HS-27A (cell line): ENCODE data around the gene MINDY4.

ENCODE experiments used
- DNase-seq: peaks from one replicate; pipeline ENCODE4 v3.0.0-alpha.2; 2012; ENCODE audit warnings: low read depth, missing footprints

The MINDY4 gene

DNA sequence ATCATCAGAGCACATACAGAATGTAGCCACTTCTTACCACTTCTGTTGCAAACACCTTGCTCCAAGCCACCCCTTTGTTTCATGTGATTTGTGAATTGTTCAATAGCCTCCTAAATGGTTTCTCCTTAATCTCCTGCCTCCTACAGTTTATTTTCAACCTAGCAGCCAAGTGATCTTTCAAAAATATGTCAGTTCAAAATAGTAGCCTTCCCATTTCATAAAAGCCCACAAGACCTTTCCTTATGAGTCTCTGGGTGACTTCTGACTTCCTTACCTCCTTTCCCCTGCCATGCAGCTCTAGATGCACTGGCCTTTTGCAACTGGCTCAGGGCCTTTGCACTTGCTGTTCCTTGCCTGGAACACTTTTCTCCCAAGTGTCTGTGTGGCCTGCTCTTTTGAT is 4.8 kb downstream of the MINDY4 start:
- DNase-seq, result no peak

DNA sequence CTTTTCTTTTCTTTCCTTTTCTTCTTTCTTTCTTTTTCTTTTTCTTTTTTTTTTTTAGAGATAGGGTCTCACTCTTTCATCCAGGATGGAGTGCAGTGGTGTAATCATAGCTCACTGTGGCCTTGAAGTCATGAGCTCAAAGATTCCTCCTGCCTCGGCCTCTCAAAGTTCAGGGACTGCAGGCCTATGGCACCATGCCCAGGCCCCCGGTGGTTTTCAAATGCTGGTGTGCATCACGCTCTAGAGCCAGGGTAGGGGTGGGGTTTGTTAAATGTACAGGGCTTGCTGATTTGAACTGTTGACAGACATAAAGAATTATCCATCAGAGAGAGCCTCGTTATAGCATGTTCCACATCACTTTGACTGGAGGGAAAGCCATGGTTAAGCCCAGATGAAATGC is 5.8 kb downstream of the MINDY4 start:
- no peak for DNase-seq

DNA sequence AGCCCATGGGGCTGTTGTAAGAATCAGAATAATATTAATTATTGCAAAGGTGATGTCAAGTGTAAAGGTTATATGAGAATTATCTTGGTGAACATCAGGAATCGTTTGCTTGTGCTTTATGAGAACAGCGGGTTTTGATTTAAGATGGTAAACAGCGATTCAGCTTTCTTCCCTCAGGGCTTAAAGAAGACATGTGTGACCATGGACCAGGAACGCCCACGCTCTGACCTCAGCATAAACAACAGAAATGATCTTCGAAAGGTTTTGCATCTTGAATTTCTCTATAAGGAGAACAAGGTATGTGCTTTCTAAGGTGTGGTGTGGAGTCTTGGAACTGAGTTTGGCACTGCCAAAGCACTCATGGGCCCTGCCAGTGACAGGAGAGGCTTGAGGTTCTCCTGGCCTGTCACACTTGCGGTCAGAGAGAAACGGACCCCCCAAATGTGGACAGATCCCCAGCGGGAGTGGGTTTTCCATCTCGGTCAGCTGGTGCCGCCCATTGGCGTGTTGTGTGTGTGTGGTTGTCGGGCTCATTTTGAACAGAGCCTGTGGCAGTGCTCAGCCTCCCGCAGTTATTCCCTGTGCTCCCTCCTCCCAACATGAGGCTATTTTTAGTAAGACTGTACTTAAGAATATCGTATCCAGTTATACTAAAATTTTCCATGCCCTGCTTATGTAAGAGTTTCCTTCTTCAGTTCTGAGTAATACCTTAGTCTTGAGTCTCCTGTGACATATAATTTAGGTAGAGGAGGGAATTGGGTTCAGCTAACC is 7.2 kb downstream of the MINDY4 start:
- DNase-seq, result no peak

DNA sequence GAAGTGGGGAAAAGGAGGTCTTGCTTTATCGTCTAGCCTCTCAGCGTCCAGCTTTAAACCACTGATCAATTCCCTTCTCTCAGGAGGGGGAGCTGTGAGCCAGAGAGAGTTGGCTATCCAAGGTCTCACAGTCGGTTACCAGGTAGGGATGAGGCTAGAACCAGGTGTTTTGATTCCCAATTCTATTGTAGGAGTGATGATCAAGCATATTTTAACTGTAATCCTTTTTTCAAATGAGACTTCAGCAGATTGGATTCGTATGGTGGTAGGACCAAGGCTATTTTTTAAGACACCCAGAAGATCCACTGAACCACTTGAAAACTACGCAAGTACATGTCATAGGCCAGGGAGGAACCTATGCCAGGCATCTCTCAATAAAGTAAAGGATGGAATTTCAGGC is 8.4 kb downstream of the MINDY4 start:
- DNase-seq, result no peak

DNA sequence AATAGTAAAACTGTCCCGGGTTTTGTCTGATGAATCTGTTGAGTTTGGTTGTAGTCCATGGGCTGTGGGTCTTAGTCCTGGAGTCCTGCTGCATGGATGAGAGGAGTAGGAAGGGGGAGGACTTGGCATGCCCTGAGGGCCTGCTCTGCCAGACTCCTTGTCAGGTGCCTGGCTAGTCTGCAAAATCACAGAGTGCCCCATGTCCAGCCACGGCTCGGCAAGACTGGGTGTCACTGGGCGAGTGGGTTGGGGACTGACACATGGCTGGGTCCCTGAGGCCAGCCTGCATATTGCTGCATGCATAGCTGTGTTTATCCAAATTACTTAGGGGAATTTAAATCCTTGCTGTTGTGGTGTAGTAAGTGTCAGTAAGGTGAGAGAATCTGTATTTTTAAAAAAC is 9.7 kb downstream of the MINDY4 start:
- DNase-seq, result no peak

DNA sequence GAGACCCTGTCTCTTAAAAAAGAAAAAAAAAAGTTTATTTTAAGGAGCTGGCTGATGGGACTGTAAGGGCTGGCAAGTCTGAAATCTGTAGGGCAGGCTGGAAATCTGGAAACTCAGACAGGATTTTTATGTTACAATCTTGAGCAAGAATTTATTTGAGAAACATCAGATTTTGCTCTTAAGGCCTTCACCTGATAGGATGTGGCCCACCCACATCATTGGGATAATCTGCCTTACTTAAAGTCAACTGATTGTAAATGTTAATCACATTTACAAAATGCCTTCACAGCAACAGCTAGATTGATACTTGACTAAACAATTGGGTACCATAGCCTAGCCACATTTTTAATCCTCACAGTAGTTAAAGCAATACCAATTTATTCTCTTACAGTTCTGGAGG is 11.5 kb downstream of the MINDY4 start:
- DNase-seq, result no peak

DNA sequence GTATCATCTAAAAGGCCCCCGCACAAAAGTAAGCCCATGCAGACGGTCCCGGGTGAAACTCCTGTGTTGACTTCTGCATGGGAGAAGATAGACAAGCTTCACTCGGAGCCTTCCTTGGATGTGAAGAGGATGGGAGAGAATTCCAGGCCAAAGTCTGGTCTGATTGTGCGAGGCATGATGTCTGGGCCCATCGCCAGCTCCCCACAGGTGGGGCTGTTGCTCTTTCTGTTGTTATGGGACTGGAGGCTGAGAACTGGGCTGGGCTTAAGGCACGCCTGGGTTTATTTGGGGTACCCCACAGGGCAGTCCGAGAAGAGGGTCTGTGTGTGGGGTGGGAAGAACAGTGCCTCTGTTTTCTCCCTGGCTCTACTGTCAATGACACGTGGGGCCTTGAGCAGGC is 14.6 kb downstream of the MINDY4 start:
- no peak for DNase-seq

DNA sequence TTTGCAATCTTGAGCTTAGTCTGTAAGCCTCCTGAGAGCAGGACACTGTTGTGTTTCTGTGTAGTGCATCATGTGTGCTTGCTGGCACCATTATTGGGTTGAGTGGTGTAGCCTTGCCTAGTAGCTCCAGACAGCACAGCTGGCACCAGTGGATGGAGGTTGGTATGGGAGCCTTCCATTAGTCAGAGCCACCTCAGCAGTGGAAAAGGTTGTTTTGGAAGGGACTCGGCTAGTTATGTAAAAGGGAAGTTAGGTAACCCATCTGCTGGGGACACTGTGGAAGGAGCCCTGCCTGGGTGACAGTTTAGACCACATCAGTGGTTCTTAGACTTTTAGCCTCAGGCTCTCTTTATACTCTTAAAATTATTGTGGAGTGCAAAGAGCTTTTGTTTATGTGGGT is 16.3 kb downstream of the MINDY4 start:
- no peak for DNase-seq

DNA sequence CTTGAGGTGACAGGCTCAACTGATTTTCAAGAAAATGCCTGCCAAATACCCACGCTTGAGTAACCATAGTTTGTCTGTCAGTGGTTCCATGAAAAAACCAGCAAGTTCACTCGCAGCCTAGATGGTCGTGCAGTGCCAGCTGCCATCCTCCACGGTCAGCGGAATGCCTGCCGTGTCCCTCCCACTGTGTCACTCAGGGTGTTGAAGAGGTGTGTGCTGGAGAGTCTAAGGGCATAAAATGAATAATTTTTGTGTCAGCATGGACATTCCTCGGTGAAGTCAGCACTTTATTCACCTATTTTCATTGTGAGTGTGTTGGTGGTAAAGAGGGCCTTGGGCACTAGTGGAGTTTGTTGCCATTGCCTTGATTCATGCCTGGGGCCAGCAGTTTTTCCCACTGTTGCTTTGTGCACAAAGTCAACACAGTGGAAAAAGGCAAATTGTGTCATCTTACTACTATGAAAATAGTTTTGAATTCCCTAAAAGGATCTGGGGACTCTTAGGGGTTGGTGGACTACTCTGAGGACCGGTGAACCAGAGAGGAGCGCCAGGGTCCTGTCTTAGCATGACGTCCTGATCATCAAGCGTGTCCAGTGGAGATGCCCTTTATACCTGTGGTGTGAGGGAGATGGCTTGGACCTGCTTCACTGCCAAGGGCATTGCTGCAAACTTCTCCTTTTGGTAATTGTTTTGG is 17.6 kb downstream of the MINDY4 start:
- DNase-seq, result no peak

DNA sequence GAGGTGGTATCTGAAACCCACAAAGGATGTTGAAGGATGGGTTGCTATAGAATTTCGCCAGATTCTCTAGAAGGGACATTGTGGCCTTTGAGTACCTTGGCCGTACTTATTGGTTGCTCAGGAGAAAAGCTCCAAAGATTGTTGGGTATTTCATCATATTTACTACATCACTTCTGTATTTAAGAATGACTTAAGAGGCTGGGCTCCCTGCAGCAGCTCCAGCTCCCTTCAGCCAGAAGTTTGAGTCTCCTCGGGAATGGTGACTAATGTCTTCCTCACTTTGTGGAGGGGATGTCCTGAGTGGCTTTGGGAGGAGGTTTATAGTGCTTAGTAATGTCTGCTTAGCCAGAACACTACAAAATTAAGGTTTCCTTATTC is 18.1 kb downstream of the MINDY4 start:
- no peak for DNase-seq

DNA sequence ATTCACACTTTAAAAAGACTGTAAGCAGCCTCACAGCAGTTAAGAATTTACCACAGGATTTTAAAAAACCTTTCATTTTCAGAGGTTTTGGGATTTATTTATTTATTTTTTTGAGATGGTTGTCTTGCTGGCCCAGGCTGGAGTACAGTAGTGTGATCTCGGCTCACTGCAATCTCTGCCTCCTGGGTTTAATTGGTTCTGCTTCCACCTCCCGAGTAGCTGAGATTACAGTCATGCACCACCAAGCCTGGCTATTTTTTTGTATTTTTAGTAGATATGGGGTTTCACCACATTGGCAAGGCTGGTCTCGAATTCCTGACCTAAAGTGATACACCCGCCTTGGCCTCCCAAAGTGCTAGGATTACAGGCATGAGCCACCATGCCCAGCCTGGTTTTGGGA is 19.1 kb downstream of the MINDY4 start:
- DNase-seq, result no peak

DNA sequence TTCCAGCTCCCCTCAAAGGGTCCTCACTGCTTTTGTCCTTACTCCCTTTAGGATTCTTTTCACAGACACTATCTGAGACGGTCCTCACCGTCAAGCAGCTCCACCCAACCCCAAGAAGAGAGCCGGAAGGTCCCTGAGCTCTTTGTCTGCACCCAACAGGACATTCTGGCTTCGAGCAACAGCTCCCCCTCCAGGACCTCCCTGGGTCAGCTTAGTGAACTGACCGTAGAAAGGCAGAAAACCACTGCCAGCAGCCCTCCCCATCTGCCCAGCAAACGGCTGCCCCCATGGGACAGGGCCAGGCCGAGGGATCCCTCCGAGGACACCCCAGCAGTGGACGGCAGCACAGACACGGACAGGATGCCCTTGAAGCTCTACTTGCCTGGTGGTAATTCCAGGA is 19.9 kb downstream of the MINDY4 start:
- no peak for DNase-seq

DNA sequence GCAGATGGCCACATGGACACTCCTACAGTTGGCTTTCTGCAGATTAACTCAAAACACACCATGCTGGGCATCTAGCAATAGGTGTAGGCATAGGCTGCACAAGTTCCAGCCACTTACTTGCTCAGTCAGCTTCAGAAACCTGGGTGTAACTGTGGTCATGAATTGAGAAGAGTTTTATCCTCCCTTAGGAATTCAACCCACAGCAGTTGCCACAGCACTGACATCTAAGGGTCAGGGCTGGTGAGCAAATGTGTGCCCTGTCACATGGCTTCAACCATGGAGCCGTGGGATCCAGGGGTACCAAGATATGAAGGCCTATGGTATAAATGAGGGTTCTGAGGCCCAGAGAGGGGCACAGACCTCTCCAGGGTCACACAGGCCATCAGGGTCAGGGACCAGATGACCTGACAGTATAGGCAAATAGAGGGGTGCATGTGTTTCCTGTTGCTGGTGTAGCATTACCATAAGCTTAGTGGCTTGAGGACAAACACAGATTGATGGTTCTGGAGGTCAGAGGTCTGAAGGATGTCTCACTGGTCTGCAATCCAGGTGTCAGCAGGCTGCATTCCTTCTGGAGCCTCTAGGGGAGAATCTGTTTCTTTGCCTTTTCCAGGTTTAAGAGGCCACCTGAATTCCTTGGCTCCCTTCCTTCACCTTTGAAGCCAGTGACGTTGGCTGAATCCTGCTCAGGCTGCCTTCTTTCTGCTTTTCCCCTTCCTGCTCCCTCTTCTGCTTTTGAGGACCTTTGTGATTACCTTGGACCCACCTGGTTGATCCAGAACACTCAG is 24.1 kb downstream of the MINDY4 start:
- DNase-seq, result no peak

DNA sequence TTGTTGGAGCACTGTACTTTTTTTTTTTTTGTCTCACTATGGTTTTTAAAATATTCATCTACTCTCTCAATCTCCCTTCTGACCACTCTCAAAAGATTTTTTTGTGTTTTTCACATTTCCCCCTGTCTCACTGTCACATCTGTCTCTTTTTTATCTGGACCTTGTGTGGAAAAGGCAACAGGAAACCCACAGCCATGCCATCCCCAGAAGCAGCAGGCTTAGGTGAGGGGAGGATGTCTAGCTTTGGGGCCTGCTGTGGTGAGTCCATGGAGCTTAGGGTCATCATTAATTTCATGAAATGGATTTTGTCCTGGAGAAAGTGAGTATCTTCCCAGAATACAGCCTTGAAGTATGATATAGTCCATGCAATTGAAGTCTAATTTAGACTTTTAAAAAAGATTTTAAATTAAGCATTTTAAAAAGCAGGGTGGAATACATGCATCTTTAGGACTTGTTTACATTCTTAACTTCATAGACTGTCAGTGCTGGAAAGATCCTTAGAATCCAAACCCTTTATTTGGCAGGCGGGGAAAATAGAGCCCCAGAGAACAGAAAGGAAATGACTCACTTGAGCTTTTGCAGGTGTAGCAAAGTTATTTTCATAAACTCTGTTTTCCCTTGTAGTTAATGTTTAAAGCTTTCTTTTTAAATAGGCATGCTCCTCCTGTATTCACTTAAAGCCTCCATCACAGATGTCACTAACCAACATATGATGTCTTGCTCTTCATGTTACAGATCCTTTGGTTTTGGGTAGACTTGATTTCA is 25.1 kb downstream of the MINDY4 start:
- DNase-seq, result no peak

DNA sequence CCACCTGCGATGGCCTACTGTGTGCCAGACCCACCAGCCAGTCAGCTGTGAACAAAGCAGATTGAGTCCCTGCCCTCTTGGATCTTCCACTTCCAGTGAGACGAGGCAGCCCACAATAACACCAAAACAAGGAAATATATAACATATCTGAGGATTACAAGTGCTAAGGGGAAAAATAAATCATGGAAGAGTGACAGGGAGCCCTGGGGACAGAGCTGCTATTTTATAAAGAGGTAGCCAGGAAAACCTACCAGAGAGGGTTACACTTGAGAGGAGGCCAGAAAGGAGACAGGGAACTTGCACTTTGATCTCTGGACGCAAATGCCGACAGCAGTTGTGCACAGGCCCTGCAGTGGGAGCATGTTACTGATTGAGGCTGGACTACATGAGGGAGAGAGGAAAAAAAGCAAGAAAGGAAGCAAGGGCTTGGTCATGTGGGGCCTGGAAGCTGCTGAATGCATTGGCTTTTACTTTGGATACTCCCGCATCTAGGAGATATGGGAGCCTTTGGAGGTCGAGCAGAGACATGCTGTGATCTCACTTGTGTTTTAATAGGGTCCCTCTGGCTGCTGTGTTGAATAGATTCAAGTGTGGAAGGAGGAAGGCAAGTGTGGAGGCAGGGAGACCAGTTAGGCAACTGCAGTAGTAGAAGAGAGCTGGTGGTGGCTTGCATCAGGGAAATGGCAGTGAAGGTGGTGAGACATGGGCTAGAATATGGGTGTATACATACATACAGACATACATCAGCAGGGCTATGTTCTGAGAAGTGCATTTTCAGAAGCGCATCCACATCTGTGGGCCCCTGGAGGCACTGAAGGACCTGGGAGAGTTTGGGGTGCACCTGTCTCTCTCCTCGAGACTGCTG is 26.2 kb downstream of the MINDY4 start:
- no peak for DNase-seq

DNA sequence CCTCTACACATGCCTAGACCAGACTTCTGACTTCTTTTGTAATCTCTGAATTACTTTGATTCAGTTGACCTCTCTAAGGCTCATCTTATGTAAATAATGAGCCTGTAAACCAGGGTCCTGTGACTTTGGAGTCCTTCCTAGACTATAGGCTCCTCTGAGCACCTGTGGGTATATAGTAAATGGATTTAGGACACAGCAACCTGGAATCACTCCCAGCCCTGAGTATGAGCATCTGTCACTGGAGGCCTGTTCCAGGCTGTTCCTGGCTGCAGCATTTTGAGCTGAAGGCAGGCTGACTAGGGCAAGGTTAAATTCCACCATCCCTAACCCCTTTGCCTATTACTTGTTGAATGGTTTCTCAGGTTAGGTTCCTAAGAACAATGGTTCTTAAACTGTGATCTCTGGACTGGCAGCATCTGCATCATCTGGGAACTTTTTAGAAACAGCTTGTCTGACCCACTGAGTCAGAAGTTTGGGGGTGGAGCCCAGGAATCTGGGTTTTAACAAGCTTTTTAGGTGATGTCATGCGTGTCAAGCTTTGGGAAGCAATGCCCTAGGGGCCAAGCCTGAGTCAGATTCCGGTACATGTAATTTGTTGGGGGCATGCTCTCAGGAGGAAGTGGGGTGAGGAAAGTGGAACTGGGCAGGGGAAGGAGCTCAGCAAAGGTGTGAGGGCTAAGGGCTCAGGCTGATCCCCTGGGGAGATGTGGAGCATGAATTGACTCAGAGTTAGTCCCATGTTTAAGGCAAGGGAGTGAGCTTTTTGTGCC is 28.2 kb downstream of the MINDY4 start:
- peak; percentile 47 for DNase-seq

DNA sequence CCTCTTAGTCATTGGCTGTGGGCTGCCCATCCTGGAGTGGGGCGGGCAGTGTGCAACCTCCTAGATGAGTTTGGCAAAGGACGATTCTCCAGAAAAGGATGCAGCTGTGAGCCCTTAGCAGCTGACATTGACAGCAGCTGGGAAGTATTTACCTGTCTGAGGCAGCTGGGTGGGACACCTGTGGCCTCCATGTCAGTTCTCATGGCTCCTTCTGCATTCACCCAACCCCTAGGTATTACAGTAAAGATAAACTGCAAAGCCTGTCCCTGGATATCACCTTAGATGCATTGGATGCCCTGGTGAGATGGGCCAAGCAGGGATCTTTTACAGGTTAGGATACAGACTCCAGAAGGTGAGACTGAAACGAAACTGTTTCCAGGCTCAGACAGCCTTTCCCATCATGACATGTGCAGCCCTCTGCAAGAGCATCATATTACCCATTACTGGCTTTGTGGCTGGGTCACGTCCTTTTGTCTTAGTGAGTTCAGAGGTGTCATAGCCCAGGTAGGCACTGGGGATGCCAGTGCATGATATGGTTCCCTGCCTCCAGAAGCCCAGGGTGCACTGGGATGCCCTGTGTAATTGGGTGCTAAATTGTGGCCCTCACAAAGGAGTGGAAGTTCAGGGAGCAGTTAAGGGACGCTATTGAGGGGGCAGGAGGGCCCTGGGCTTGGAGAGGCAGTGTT is 28.9 kb downstream of the MINDY4 start:
- no peak for DNase-seq

DNA sequence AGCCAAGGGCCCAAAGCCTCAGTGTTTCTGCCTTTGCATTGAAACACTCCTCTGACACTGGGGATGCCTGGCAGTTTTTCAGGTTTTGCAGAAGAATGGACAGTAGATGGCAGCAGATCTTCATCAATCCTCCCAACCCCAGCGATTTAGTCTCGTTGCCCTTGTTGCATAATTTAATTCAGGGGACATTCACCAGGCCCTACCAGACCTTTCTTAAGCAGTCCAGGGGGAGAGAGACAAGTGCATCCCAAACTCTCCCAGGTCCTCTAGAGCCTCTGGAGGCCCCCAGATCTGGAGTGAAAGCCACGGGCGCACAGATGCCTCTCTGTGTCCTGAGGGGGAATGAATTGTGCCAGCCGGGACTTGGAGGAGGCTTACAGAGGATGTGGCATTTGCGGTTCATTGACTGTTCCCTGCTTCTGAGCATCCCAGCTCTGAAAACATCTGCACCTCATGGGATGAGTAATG is 29.6 kb downstream of the MINDY4 start:
- DNase-seq, result peak; percentile 30

DNA sequence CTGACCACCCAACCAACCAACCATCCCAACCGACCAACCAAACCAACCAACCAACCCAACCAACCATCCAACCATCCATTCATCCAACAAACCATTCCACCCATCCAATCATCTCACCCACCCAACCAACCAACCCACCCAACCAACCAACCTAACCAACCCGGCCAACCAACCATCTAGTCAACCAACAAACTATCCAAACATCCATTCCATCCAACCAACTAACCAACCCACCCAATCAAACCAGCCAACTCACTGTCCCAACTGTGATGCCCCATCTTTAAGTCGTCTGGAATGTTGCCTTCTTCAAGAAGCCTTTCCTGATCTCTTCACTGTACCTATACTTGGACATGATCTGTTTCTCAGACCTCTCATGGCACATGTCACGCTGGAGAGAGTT is 31.6 kb downstream of the MINDY4 start:
- no peak for DNase-seq
